HG03571 (cell line): ENCODE results near the gene DAZL.

Experiments used
- ATAC-seq: cut with Tn5 transposase; IDR thresholded peaks from one replicate; pipeline ENCODE4 v1.9.1; 2021; ENCODE audit not compliant: unreplicated experiment

Gene DAZL

DNA sequence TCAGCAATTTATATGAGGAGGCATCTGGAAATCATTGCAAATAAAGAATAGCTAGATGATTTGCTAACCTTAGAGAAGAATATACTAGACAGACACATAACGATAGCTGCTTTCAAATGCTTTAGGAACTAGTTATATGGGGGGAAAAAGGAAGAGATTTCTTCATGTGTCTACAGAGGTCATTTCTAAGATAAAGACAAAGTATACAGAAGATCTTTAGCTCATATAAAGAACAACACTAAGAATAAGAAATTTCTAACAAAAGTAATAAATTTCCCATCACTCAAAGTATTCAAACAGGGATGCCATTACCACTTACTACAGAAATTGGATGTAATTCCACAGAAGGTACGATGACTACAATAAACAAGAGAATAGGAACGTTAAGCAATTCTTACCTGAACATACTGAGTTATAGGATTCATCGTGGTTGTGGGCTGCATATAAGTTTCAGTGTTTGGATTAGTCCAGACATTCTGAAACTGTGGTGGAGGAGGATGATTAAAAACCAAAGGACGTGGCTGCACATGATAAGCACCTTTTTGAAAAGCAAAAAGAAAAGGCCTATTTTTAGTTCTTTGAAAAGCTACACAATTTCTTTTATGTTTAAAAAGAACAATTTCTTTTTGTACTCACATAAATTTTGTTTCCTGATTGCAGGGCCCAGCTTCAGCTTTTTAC is 8.7 kb downstream of the DAZL start:
- ATAC-seq, result no peak

GRCh38 chr3:16595778-16596177 is 9.4 kb downstream of the DAZL start:
- no peak for ATAC-seq

- ATAC-seq, result peak; percentile 97
Observed at GRCh38 chr3:16589867-16590624, 15.2 kb downstream of the DAZL start.

DNA sequence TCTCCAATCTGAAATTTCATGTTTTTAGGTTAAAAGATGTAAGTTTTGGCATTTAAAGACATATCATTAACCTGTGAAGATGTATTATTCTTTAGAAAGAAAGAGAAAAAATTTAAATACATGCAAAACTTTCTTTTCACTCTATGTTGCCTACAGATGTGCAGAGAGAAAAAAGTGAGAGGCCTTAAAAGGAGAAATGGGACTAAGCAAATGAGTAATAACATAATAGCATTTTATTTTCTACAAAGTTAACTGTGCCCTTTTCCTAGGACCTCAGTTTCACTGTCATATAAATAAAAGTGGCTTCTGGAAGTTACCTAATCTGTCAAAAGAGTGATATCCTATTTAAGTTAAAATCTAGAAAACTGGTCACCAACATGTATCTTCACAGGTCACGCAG is 16.1 kb downstream of the DAZL start:
- ATAC-seq, result no peak

DNA sequence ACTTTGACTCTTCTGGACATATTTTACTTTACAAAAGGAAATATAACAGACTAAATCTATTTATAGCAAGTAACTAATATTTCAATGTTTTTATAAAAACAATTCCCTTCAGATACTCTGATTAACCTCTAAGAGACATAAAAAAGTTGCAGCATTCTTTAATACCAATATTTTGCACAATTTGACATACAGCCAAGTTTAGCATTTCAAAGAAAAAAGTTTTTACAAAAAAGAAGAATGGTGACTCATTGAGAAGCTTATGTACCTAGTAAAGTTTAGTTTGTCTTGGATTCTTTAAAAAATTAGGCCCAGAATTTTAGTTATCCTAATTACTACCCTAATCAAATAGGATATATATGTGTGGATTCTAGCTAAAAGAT is 17.6 kb downstream of the DAZL start:
- ATAC-seq, result no peak

DNA sequence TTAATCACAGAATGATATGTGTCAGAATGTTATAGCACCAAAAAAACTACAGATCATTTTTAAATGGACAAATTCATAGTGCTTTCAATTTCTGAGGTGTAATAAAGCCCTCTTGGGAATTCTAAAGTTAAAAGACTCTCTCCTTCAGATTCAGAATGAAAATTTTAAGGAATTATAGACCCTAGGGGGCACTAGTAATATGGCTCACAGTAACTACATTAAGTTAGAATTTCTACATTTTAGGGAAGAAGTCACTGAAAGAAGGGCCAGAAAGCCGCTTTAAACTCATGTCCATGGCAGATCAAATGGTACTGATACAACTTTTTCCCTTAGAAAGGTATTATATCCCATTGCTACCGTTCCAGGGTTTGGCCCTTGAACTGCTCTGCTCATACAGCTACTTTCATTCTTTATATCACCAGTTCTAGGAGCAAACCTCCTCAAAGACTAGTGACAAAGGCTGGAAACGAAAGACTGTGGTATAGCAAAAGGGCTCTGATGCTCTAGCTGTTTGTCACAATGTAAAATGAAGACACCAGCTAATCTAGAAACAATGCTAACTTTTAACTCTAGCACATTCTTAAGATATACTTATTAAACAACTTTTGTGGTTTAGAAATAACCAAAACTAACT is 18.1 kb downstream of the DAZL start:
- no peak for ATAC-seq

- no peak for ATAC-seq
Observed at GRCh38 chr3:16584880-16585279, 20.3 kb downstream of the DAZL start.

DNA sequence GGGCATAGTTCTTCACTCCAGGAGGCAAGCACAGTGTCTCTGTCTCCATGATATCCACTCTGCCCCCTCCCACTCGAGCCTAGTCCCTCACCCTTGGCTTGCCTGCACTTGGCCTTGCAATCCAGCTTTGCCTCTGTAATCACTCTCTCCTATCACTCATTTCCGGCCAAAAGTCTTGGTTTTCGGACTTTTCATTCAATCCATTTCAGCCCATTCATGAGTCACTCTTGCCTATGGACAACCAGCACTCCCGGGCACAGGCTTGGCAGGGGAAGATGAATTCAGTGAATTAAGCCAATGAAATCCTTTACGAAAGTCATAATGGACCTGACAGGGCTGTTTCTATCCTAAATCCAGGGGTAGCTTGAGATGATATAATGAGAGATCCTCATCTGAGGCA is 21.7 kb downstream of the DAZL start:
- no peak for ATAC-seq

DNA sequence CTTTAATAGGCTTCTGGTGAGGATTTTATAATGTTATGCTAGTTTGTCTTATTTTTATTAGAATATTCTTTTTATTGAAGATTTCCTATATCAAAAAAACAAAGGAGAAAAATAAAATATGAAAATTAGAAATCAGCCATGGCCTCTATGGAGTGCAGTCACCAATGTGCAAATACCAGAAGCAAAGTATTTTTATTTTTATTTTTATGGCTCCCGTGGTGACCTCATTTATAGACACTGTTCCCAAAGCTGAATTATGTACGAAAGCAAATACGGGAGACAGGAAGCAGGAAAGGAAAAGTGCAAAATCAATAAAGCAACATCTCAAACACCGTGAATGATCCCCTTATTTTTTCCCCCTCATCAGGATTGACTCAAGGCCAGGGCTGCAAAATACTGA is 35.1 kb downstream of the DAZL start:
- no peak for ATAC-seq

GRCh38 chr3:16568532-16568931 is 36.7 kb downstream of the DAZL start:
- ATAC-seq, result no peak

GRCh38 chr3:16568115-16568514 is 37.1 kb downstream of the DAZL start:
- ATAC-seq, result no peak

- no peak for ATAC-seq
Observed at GRCh38 chr3:16559653-16560365, 45.4 kb downstream of the DAZL start.

DNA sequence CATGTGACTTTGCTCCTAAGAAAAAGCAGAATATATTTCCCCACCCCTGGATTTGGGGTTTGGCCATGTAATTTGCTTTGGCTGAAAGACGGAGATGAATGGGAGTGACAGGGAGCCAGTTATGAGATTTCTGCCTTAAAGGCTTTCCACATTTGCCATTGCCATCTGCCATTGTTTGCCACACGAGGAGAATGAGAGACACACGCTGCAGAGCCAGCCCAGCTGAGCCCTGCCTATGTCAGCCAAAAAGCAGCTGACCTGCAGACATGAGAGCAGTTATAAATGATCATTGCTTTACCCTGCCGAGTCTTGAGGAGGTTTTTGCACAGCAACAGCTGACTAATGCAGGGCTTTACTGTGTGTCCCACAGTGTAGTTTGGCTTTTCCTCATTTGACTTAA is 51.1 kb downstream of the DAZL start:
- ATAC-seq, result no peak

DNA sequence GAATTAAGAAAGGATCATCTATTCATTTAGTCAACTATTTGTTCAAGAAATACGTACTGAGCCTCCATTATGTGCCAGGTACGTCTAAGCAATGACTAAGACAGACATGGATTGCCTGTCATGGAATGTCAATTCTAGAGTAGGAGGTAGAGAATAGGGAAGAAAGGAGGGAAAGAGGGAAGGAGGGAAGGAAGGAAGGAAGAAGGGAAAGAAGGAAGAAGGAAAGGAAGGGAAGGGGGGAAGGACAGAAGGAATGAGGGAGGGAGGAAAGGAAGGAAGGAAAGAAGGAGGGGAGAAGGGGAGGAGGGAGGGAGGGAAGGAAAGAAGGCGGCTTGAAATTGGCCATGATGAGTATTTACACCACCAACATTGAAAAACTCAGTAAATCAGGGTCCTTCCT is 52.5 kb downstream of the DAZL start:
- no peak for ATAC-seq

DNA sequence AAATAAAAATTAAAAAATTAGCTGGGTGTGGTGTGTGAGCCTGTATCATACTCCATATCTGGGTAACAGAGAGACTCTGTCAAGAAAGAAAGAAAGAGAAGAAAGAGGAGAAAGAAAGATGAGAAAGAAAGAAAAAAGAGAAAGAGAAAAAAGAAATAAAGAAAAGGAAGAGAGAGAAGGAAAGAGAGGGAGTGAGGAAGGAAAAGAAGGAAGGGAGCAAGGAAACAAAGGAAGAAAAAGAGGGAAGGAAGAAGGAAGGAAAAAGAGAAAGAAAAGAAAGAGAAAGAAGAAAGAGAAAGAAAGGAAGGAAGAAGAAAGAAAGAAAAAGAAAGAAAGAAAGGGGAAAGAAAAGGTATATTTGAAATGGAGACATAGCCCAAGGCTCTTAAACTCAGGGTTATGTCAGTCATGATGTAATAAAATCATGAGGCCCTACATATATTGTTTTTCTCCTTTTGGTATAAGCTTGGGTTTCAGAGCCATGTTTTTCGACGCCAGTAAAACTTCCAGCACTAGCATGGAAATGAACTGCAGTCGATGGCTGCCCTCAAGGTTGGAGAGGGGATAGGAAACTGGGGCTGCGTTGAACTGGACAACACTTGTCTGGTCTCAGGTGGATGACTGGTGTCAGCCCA is 53.8 kb downstream of the DAZL start:
- ATAC-seq, result no peak

- peak; percentile 82 for ATAC-seq
Observed at GRCh38 chr3:16550676-16551341, 54.4 kb downstream of the DAZL start.

DNA sequence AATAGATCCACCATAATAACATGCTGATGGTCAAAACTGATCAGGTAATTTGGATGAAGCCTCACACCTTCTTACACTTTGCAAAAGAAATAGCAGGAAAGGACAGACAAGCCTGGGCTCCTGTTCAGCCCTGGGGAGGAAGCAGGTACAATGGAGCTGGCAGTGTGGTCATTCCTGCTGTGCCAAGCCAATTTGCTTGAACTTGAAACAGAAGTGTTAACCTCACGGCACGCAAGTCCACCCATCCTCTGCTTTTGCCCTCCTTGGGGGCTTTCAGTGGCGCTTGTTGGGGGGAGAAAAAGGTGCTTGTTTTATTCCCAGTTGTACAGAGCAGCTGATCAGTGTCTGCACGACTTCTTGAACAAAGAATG is 54.9 kb downstream of the DAZL start:
- ATAC-seq, result peak; percentile 19

DNA sequence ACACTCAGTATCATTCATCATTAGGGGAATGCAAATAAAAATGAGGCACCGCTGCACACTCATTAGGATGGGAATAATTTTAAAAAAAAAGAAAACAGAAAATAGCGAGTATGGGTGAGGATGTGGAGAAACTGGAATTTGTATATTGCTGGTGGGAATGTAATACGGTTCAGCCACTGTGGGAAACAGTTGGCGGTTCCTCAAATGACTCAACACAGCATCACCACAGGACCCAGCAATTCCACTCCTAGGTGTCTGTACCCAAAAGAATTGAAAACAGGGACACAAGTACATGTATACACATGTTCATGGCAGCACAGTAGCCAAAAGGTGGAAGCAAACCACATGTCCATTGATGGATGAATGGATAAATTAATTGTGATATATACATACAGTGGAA is 56.5 kb downstream of the DAZL start:
- no peak for ATAC-seq

GRCh38 chr3:16547561-16548357 is 57.5 kb downstream of the DAZL start:
- ATAC-seq, result no peak
